GM12874 (cell line): ENCODE results near the gene APBA2.

Source experiments
- TF ChIP-seq, protein P1 (sequence below): IDR thresholded peaks from 2 replicates; pipeline ENCODE4 v1.5.1; 2011; ENCODE audit warnings: low read depth, mild to moderate bottlenecking, control low read depth, low read length, moderate library complexity; ENCODE audit not compliant: insufficient read depth

Gene APBA2

GRCh38 chr15:28901587-28901980 lies 15.8 kb downstream of the APBA2 start:
- TF ChIP-seq, protein P1, sequence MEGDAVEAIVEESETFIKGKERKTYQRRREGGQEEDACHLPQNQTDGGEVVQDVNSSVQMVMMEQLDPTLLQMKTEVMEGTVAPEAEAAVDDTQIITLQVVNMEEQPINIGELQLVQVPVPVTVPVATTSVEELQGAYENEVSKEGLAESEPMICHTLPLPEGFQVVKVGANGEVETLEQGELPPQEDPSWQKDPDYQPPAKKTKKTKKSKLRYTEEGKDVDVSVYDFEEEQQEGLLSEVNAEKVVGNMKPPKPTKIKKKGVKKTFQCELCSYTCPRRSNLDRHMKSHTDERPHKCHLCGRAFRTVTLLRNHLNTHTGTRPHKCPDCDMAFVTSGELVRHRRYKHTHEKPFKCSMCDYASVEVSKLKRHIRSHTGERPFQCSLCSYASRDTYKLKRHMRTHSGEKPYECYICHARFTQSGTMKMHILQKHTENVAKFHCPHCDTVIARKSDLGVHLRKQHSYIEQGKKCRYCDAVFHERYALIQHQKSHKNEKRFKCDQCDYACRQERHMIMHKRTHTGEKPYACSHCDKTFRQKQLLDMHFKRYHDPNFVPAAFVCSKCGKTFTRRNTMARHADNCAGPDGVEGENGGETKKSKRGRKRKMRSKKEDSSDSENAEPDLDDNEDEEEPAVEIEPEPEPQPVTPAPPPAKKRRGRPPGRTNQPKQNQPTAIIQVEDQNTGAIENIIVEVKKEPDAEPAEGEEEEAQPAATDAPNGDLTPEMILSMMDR = no peak

DNA sequence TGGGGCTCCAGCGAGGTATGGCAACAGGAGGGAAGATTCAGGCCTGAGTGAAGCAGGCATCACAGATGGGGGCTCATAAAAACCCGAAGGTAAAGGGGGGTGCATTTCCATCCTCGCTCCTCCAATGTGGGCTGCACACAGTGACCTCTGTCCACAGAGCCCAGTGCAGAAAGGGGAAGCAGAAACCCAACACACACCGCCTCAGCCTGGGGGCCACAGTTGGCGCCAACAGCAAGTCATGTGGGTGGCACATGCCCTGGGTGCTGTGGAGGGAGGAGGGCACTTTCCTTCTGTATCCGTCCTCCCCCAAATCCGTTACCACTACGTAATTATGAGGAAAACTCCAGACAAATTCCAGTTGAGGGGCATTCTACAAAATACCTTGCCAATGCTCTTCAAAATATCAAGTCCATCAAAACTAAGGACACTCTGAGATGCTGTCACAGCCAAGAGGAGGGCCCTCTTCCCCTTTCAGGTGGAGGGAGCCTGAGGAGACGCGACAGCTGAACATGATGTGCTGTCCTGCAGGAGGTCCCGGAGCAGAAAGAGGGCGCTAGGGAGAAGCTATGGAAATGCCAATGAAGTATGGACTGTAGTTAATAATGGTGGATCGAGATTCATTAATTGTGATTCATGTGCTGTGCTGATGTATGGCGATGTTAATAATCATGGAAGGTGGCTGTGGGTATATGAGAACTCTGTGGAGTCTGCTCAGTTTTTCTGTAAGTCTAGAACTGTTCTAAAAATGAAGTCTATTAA lies 16.4 kb downstream of the APBA2 start:
- TF ChIP-seq, protein P1 = peak; percentile 12; the same call in 1 of the 2 replicates

DNA sequence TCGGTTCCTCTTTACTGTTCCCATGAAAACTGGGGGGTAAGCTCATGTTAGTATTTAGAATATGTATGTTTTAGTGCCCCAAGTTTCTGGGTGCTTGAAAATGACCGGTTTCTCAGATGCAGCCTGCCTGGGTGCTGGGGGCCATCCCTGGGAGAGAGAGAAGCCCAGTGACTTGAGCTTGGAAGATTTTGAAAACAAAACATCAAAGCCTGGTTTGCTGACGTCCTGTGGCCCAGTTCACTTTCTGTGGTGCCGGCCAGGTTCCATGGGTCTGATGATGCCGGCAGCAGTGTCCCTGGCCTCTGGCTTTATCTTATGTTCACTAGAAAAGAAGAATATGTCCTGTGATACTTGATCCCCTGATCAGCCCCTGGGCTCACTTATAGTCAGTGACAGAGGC lies 17.1 kb downstream of the APBA2 start:
- TF ChIP-seq, protein P1 = no peak

- TF ChIP-seq, protein P1 = no peak
Observed at GRCh38 chr15:28903555-28903954, 17.8 kb downstream of the APBA2 start.

DNA sequence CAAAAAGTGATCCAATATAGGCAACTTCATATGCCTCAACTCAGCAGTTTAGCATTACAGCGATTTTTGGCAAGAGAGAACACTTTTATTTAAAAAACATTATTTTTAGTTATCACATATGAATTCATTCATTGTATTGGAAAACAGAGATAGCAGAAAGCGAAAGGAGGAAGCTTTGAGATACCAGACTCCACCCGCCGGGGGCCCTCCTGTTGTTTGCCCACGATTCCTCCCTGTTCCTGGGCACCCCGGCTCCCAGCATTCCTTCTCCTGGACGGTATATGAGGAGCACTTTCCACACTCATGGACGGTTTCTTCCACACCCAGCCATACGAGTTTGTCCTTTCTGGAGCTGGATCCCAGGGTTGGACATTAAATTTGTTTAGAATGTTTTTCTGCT lies 18.2 kb downstream of the APBA2 start:
- TF ChIP-seq, protein P1 = no peak

DNA sequence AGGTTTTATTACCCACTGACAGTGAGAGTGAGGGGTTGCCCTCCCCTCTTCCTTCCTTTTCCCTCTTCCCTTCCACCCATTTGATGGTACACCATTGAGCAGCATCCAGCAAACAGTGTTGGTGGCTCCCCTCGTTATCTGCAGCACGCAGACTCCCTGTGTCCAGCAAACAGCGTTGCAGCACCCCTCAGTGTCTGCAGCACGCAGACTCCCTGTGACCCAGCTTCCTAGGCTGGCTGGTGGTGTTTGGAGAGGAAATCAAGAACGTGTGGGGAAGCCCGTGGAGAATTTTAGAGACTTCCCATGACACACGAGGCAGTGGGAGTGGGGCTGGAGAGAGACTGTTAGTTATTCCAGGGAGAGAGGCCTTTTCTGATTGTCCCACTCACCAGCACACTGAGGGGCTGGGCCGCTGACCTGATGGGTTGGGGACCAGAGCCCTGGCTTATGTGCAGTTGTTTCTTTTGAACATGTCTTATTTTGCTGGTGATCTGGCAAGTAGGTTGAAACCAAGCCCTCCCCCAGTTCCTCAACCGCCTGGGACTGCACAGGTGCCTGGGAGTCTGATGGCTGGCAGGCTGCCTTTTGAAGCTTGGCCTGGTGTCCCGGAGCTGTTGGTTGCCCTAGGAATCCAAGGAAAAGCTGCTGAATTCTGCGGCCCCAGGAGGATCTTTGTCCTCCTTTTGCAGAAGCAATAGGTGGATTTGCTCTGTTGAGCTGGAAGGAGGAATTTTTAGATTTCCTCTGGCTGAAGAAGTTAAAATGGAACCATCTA lies 19.0 kb downstream of the APBA2 start:
- TF ChIP-seq, protein P1 = no peak

- TF ChIP-seq, protein P1 = no peak
Observed at GRCh38 chr15:28907338-28907960, 21.7 kb downstream of the APBA2 start.
